Activated CD4-positive, alpha-beta T cell treated with anti-CD3 and anti-CD28 coated beads for 36 hours (primary cell): ENCODE data around the gene MCCC2. TPM values are rescaled to one million over a fixed set of nuclear protein-coding genes. Genes with fewer than 3 reads are reported as not detected.
"Not testable (repeated sequence)": the region's sequence is repeated elsewhere in the genome, so short reads cannot be mapped to it uniquely, and the experiment has no call there.

Source experiments
- ATAC-seq: fragments of 200-7000 bp; cut with Tn5 transposase; one replicate; pipeline ENCODE4 v1.10.0; 2021; ENCODE audit warnings: mild to moderate bottlenecking, moderate library complexity
- CTCF ChIA-PET: fragments of 350-600 bp; sonication (Branson Sonifier 250); formaldehyde crosslinking; loops from one replicate; lab custom pipeline; 2021; ENCODE audit warnings: antibody characterized with exemption; lab: Charles Lee
- POLR2A ChIA-PET: fragments of 350-600 bp; sonication (Branson Sonifier 250); formaldehyde crosslinking; loops from one replicate; lab custom pipeline; 2021; ENCODE audit warnings: antibody characterized with exemption, inconsistent platforms; lab: Charles Lee
- DNase-seq: peaks from one replicate; pipeline ENCODE4 v3.0.0-alpha.2; 2020
- H3K27ac Mint-ChIP-seq: one replicate; pipeline ENCODE4 v1.8.0; 2021; ENCODE audit warnings: mixed read lengths
- H3K27me3 Mint-ChIP-seq: one replicate; pipeline ENCODE4 v1.8.0; 2021; ENCODE audit warnings: mixed read lengths
- H3K36me3 Mint-ChIP-seq: one replicate; pipeline ENCODE4 v1.8.0; 2021; ENCODE audit warnings: low read depth, mixed read lengths
- H3K4me1 Mint-ChIP-seq: one replicate; pipeline ENCODE4 v1.8.0; 2021; ENCODE audit warnings: mixed read lengths
- H3K4me3 Mint-ChIP-seq: one replicate; pipeline ENCODE4 v1.8.0; 2021; ENCODE audit warnings: mild to moderate bottlenecking, moderate library complexity, mixed read lengths
- H3K9me3 Mint-ChIP-seq: one replicate; pipeline ENCODE4 v1.8.0; 2021; ENCODE audit warnings: low read depth, mixed read lengths
- intact Hi-C, 2 experiments: fragments of 100-400 bp; cut with DNase I in 1 of 2; cut with micrococcal nuclease in 1 of 2; formaldehyde crosslinking; loops; one replicate each; pipeline versions ENCODE4 v1.14.2 to v1.15.1; 2022 to 2024; cut with DNase I, micrococcal nuclease
- total RNA-seq, 2 experiments: library from RNA; stranded (reverse); gene quantifications; one replicate each; pipeline ENCODE4 v1.2.3, GENCODE V29; 2021

The MCCC2 gene
- total RNA-seq, 2 experiments from 2014 or later = 52.2 to 56.4 TPM

GRCh38 chr5:71575588-71575987 lies 11.6 kb upstream of the MCCC2 start:
- ATAC-seq, intact Hi-C loops, H3K27me3 Mint-ChIP-seq, H3K4me3 Mint-ChIP-seq, H3K9me3 Mint-ChIP-seq, H3K4me1 Mint-ChIP-seq, H3K27ac Mint-ChIP-seq, DNase-seq: not testable (repeated sequence)
- ChIA-PET POLR2A (interaction anchor here (0.5 kb wide), 2 partner anchors 123 to 458 kb away, joined by 6 to 9 read pairs; no protein-coding TSS in a partner anchor), CTCF (interaction anchor here (1.0 to 1.1 kb wide), 2 partner anchors 9 to 26 kb away, joined by 3 read pairs; no protein-coding TSS in a partner anchor)
- H3K36me3 Mint-ChIP-seq = peaks cover 20% of the 10 kb centered on the region

- H3K27me3 Mint-ChIP-seq = no peaks in the 10 kb centered on the region
- ATAC-seq (no peak), DNase-seq (no peak)
- CTCF ChIA-PET = interaction anchor here (1.0 kb wide), 1 partner anchor 9 kb away, joined by 3 read pairs; no protein-coding TSS in a partner anchor
- POLR2A ChIA-PET = no interaction called here
- no peaks in the 10 kb centered on the region for H3K4me1 Mint-ChIP-seq
- intact Hi-C loops = no loop called here
- no peak overlapping the region for H3K4me3 Mint-ChIP-seq
- H3K36me3 Mint-ChIP-seq = peaks cover 20% of the 10 kb centered on the region
- H3K9me3 Mint-ChIP-seq = no peaks in the 10 kb centered on the region
- no peak overlapping the region for H3K27ac Mint-ChIP-seq
These were observed 10.9 kb upstream of the MCCC2 start for GRCh38 chr5:71576241-71576640.

- H3K9me3 Mint-ChIP-seq, H3K4me1 Mint-ChIP-seq, CTCF ChIA-PET, ATAC-seq, POLR2A ChIA-PET, DNase-seq, H3K4me3 Mint-ChIP-seq, H3K27me3 Mint-ChIP-seq, H3K27ac Mint-ChIP-seq, intact Hi-C loops: not testable (repeated sequence)
- H3K36me3 Mint-ChIP-seq = peaks cover 20% of the 10 kb centered on the region
These were observed 9.3 kb upstream of the MCCC2 start for GRCh38 chr5:71577839-71578238.

- H3K27ac Mint-ChIP-seq = no peak overlapping the region
- POLR2A ChIA-PET = no interaction called here
- H3K4me3 Mint-ChIP-seq = no peak overlapping the region
- intact Hi-C loops = no loop called here
- H3K9me3 Mint-ChIP-seq = no peaks in the 10 kb centered on the region
- peaks cover 6% of the 10 kb centered on the region for H3K36me3 Mint-ChIP-seq
- CTCF ChIA-PET = interaction anchor here (0.9 to 1.9 kb wide), 2 partner anchors 18 to 51 kb away, joined by 3 to 4 read pairs; no protein-coding TSS in a partner anchor
- no peak for ATAC-seq
- peaks cover 6% of the 10 kb centered on the region for H3K4me1 Mint-ChIP-seq
- H3K27me3 Mint-ChIP-seq = no peaks in the 10 kb centered on the region
- no peak for DNase-seq
These were observed 4.1 kb upstream of the MCCC2 start for GRCh38 chr5:71582945-71583584.

GRCh38 chr5:71586052-71586940 lies 844 bp upstream of the MCCC2 start:
- H3K4me3 Mint-ChIP-seq = peak overlapping the region; percentile 80
- H3K27me3 Mint-ChIP-seq = no peaks in the 10 kb centered on the region
- POLR2A ChIA-PET = interaction anchor here (2.7 kb wide), 1 partner anchor 15 kb away, joined by 19 read pairs; no protein-coding TSS in a partner anchor
- ATAC-seq (no peak), DNase-seq (no peak)
- H3K9me3 Mint-ChIP-seq = no peaks in the 10 kb centered on the region
- peaks cover 14% of the 10 kb centered on the region for H3K36me3 Mint-ChIP-seq
- intact Hi-C loops = loop anchor here (2.0 to 5.0 kb wide), 3 partner anchors 131 to 1911 kb away; partner anchors contain the start of genes BDP1 (in 1 of the 2) and BTF3 (in 1 of the 2)
- peak overlapping the region; percentile 96 for H3K27ac Mint-ChIP-seq
- H3K4me1 Mint-ChIP-seq = peaks cover 36% of the 10 kb centered on the region
- CTCF ChIA-PET = interaction anchor here (0.6 to 2.7 kb wide), 2 partner anchors 15 to 65 kb away, joined by 3 to 15 read pairs; no protein-coding TSS in a partner anchor

- H3K27ac Mint-ChIP-seq = peak overlapping the region; percentile 96
- H3K4me3 Mint-ChIP-seq = peak overlapping the region; percentile 80
- CTCF ChIA-PET = interaction anchor here (0.6 to 2.7 kb wide), 4 partner anchors 13 to 112 kb away, joined by 3 to 15 read pairs (median 3); no protein-coding TSS in a partner anchor
- intact Hi-C loops = loop anchor here (1.0 to 5.0 kb wide), 6 partner anchors 13 to 1909 kb away; partner anchors contain the start of genes BDP1 (in 2 of the 2) and BTF3 (in 1 of the 2)
- ATAC-seq = peak; percentile 2
- no peaks in the 10 kb centered on the region for H3K27me3 Mint-ChIP-seq
- DNase-seq = peak; percentile 35
- H3K36me3 Mint-ChIP-seq = peaks cover 18% of the 10 kb centered on the region
- H3K4me1 Mint-ChIP-seq = peaks cover 36% of the 10 kb centered on the region
- H3K9me3 Mint-ChIP-seq = no peaks in the 10 kb centered on the region
- POLR2A ChIA-PET = interaction anchor here (0.6 to 2.7 kb wide), 3 partner anchors 13 to 732 kb away, joined by 3 to 19 read pairs (median 6); partner anchors contain the start of genes MRPS27 and PTCD2
These were observed 809 bp downstream of the MCCC2 start for GRCh38 chr5:71587766-71588532.

GRCh38 chr5:71588533-71588885 lies 1.4 kb downstream of the MCCC2 start:
- ChIA-PET CTCF (interaction anchor here (1.1 to 2.7 kb wide), 2 partner anchors 13 to 112 kb away, joined by 3 to 15 read pairs; no protein-coding TSS in a partner anchor), POLR2A (interaction anchor here (1.4 to 2.7 kb wide), 2 partner anchors 12 to 732 kb away, joined by 3 to 19 read pairs; partner anchors contain the start of genes MRPS27 and PTCD2)
- Mint-ChIP-seq H3K9me3 (no peaks in the 10 kb centered on the region), H3K27me3 (no peaks in the 10 kb centered on the region), H3K4me1 (peaks cover 36% of the 10 kb centered on the region), H3K27ac (peak overlapping the region; percentile 35), H3K36me3 (peaks cover 18% of the 10 kb centered on the region), H3K4me3 (peak overlapping the region; percentile 80)
- ATAC-seq (no peak), DNase-seq (no peak)
- intact Hi-C loops = loop anchor here (5.0 kb wide), 2 partner anchors 719 to 1909 kb away; partner anchors contain the start of gene BTF3 (in 1 of the 2)

- peak; percentile 6 for ATAC-seq
These were observed 2.8 kb downstream of the MCCC2 start for GRCh38 chr5:71589903-71590302.

GRCh38 chr5:71591100-71591499 lies 4.0 kb downstream of the MCCC2 start:
- H3K27me3 Mint-ChIP-seq = no peaks in the 10 kb centered on the region
- no peak overlapping the region for H3K4me3 Mint-ChIP-seq
- ATAC-seq (no peak), DNase-seq (no peak)
- H3K27ac Mint-ChIP-seq = no peak overlapping the region
- peaks cover 32% of the 10 kb centered on the region for H3K36me3 Mint-ChIP-seq
- intact Hi-C loops = no loop called here
- peaks cover 36% of the 10 kb centered on the region for H3K4me1 Mint-ChIP-seq
- ChIA-PET CTCF (interaction anchor here (0.6 to 4.1 kb wide), 4 partner anchors 10 to 79 kb away, joined by 3 to 32 read pairs (median 3); no protein-coding TSS in a partner anchor), POLR2A (interaction anchor here (1.0 kb wide), 1 partner anchor 10 kb away, joined by 4 read pairs; no protein-coding TSS in a partner anchor)
- no peaks in the 10 kb centered on the region for H3K9me3 Mint-ChIP-seq

More at GRCh38 chr5:71589903-71590302, 2.8 kb downstream of the MCCC2 start:
- Mint-ChIP-seq H3K4me1 (peaks cover 36% of the 10 kb centered on the region), H3K4me3 (peak overlapping the region; percentile 16), H3K27me3 (no peaks in the 10 kb centered on the region), H3K27ac (peak overlapping the region; percentile 42), H3K36me3 (peaks cover 26% of the 10 kb centered on the region), H3K9me3 (no peaks in the 10 kb centered on the region)
- intact Hi-C loops = loop anchor here (5.0 kb wide), 2 partner anchors 717 to 1907 kb away; partner anchors contain the start of gene BTF3 (in 1 of the 2)
- CTCF ChIA-PET = interaction anchor here (1.1 to 4.1 kb wide), 2 partner anchors 11 to 44 kb away, joined by 3 to 32 read pairs; no protein-coding TSS in a partner anchor
- POLR2A ChIA-PET = interaction anchor here (0.6 kb wide), 1 partner anchor 168 kb away, joined by 5 read pairs; no protein-coding TSS in a partner anchor
- DNase-seq = peak; percentile 12

GRCh38 chr5:71596169-71596568 lies 9.0 kb downstream of the MCCC2 start:
- DNase-seq (no peak), ATAC-seq (no peak)
- ChIA-PET CTCF (no interaction called here), POLR2A (no interaction called here)
- Mint-ChIP-seq H3K4me3 (no peak overlapping the region), H3K27ac (no peak overlapping the region), H3K4me1 (peaks cover 17% of the 10 kb centered on the region), H3K36me3 (peaks cover 44% of the 10 kb centered on the region), H3K27me3 (no peaks in the 10 kb centered on the region), H3K9me3 (no peaks in the 10 kb centered on the region)
- intact Hi-C loops = no loop called here
